WI38 (cell line): ENCODE results near the gene SERPINA6.
"Not testable (repeated sequence)": the region's sequence is repeated elsewhere in the genome, so short reads cannot be mapped to it uniquely, and the experiment has no call there.

Experiments
- H3K4me3 ChIP-seq: 2 replicates; pipeline ENCODE4 v1.5.1; 2011; ENCODE audit warnings: low read depth, mild to moderate bottlenecking, control low read depth, low read length
- CTCF ChIP-seq: IDR thresholded peaks from 2 replicates; pipeline ENCODE4 v1.5.1; 2012; ENCODE audit warnings: low read depth, mild to moderate bottlenecking, control low read depth, low read length

Gene SERPINA6

GRCh38 chr14:94322648-94323570 lies at the start of gene SERPINA6:
Gene SERPINA6 (minus strand): TSS chr14:94323336. CDS start chr14:94314648, 8,688 bp downstream.
- no peak within 1 kb of the TSS for H3K4me3 ChIP-seq
- no peak for TF ChIP-seq CTCF

- no peak for TF ChIP-seq CTCF
- no peak overlapping the region for H3K4me3 ChIP-seq
These were observed 49.0 kb upstream of the SERPINA6 start for GRCh38 chr14:94372021-94372605.

GRCh38 chr14:94370524-94370910 lies 47.4 kb upstream of the SERPINA6 start:
- TF ChIP-seq CTCF = no peak
- H3K4me3 ChIP-seq = no peak overlapping the region

GRCh38 chr14:94369766-94370523 lies 46.8 kb upstream of the SERPINA6 start:
- H3K4me3 ChIP-seq = not testable (repeated sequence)

- no peak for TF ChIP-seq CTCF
- no peak overlapping the region for H3K4me3 ChIP-seq
These were observed 45.8 kb upstream of the SERPINA6 start for GRCh38 chr14:94368956-94369355.

- H3K4me3 ChIP-seq = no peak overlapping the region
- no peak for TF ChIP-seq CTCF
These were observed 45.1 kb upstream of the SERPINA6 start for GRCh38 chr14:94368243-94368590.

GRCh38 chr14:94367347-94368242 lies 44.5 kb upstream of the SERPINA6 start:
- TF ChIP-seq CTCF = no peak
- H3K4me3 ChIP-seq = no peak overlapping the region
